ENCODE results near the gene WWTR1.

WWTR1 gene

DNA sequence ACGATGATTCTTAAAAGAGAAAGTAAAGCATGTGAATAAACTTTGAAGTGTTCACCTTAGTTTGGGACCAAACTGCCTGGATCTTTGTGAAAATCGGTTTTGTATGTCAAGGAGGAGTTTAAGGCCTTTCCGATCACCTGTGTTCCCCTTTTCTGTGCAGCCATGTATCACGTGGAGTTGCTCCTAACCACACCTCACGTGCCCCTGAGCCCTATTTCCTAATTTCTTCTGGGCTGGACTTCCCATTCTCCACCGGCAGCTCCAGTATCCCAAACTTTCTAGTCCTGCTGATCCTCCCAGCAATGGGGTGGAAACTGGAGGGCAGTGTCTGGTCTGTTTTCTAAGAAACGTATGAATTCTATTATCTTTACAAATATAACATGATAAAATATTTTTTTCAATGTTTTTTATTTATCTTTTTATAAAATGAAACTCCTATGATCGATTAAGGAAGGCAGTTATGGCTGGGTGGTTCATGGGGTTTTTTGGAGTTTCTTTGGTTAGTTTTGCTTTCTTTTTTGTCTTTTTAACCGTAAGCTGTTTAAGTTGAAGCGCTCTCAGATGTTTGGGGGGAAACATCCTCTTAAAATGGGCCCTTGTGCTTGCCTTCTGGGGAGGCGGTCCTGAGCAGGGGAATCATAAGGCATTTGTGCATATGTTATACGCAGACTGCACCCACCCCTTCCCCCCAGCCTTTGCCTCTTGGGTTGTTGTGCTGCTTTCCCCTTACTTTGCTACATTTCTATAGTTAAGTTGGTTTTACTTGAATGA lies 43.6 kb upstream of the WWTR1 start:
- DNase-seq (ENCODE audit: low read depth in 1 of 2, low spot score in 1 of 2) = peak in 1 of 2 experiments; percentile 3
- Histone ChIP-seq H3K27me3 (ENCODE audit: insufficient read depth, poor library complexity, severe bottlenecking) (no peaks in the 10 kb centered on the region), H3K4me3 (replicated peaks; ENCODE audit: insufficient read depth, low read length) (no peak overlapping the region), H3K27ac (replicated peaks) (no peak overlapping the region)
- TF ChIP-seq, protein P1, sequence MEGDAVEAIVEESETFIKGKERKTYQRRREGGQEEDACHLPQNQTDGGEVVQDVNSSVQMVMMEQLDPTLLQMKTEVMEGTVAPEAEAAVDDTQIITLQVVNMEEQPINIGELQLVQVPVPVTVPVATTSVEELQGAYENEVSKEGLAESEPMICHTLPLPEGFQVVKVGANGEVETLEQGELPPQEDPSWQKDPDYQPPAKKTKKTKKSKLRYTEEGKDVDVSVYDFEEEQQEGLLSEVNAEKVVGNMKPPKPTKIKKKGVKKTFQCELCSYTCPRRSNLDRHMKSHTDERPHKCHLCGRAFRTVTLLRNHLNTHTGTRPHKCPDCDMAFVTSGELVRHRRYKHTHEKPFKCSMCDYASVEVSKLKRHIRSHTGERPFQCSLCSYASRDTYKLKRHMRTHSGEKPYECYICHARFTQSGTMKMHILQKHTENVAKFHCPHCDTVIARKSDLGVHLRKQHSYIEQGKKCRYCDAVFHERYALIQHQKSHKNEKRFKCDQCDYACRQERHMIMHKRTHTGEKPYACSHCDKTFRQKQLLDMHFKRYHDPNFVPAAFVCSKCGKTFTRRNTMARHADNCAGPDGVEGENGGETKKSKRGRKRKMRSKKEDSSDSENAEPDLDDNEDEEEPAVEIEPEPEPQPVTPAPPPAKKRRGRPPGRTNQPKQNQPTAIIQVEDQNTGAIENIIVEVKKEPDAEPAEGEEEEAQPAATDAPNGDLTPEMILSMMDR (IDR thresholded peaks at IDR 0.05; ENCODE audit: insufficient read depth, low read length) = no peak
- TF ChIP-seq SPI1 (IDR thresholded peaks at IDR 0.05; ENCODE audit: borderline replicate concordance, low read depth) = peak; percentile 38; the same call in 1 of the 2 replicates

DNA sequence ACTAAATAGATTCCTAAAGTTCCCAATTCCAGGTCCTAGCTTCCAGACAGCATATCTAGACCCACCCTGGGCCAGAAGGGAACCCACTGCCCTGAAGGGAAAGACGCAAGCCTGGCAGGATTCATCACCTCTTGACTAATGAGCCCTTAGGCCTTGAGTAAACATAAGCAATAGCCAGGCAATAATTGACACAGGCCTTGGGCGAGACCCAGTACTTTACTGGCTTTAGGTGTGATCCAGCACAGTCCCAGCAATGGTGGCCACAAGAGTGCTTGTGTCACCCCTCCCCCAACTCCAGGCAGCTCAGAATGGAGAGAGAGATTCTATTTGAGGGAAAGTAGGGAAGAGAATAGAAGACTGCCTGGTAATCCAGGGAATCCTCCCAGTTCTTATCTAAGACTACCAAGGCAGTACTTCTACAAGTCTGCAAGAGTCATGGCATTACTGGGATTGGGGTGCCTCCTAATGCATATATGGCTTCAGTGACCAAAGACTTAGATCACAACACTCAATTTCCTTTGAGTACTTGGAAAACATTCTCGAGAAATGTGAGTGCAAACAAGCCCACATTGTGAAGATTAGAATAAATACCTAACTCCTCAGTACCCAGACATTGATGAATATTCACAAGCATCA lies 30.4 kb upstream of the WWTR1 start:
- no peak for DNase-seq (ENCODE audit: low read depth in 1 of 2, low spot score in 1 of 2)
- Histone ChIP-seq H3K27me3 (ENCODE audit: insufficient read depth, poor library complexity, severe bottlenecking) (no peaks in the 10 kb centered on the region), H3K4me3 (replicated peaks; ENCODE audit: insufficient read depth, low read length) (no peak overlapping the region), H3K27ac (replicated peaks) (no peak overlapping the region)
- TF ChIP-seq SPI1 (IDR thresholded peaks at IDR 0.05; ENCODE audit: borderline replicate concordance, low read depth) = no peak
- TF ChIP-seq, protein P2, sequence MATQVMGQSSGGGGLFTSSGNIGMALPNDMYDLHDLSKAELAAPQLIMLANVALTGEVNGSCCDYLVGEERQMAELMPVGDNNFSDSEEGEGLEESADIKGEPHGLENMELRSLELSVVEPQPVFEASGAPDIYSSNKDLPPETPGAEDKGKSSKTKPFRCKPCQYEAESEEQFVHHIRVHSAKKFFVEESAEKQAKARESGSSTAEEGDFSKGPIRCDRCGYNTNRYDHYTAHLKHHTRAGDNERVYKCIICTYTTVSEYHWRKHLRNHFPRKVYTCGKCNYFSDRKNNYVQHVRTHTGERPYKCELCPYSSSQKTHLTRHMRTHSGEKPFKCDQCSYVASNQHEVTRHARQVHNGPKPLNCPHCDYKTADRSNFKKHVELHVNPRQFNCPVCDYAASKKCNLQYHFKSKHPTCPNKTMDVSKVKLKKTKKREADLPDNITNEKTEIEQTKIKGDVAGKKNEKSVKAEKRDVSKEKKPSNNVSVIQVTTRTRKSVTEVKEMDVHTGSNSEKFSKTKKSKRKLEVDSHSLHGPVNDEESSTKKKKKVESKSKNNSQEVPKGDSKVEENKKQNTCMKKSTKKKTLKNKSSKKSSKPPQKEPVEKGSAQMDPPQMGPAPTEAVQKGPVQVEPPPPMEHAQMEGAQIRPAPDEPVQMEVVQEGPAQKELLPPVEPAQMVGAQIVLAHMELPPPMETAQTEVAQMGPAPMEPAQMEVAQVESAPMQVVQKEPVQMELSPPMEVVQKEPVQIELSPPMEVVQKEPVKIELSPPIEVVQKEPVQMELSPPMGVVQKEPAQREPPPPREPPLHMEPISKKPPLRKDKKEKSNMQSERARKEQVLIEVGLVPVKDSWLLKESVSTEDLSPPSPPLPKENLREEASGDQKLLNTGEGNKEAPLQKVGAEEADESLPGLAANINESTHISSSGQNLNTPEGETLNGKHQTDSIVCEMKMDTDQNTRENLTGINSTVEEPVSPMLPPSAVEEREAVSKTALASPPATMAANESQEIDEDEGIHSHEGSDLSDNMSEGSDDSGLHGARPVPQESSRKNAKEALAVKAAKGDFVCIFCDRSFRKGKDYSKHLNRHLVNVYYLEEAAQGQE (IDR thresholded peaks at IDR 0.05; ENCODE audit: insufficient replicate concordance, low read depth) = no peak
- TF ChIP-seq POLR2AphosphoS5 (IDR thresholded peaks at IDR 0.05; ENCODE audit: low read depth) = no peak
- no peak for TF ChIP-seq GABPA (IDR thresholded peaks at IDR 0.05; ENCODE audit: low read depth)
- TF ChIP-seq, protein P1 (IDR thresholded peaks at IDR 0.05; ENCODE audit: insufficient read depth, low read length) = no peak

DNA sequence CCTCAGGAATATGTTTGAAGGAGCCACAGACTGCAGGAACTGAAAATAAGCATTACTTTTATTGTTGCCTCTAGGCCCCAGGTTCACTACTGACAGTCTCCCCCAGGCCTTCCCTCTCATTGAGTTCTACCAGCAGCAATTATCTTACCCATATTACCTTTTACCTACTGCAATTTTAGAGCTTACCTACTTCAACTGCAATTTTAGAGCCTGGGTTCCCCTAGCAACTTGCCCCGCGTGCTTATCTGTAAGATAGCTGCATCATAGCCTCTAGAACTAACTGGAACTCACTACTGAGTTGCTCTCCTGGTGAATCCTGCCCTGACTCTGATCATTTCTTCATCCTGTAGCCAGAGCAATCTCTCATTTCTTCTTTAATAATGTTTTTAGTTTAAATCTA lies 29.2 kb upstream of the WWTR1 start:
- no peak overlapping the region for H3K4me3 ChIP-seq (replicated peaks; ENCODE audit: insufficient read depth, low read length)
- no peak for DNase-seq (ENCODE audit: low read depth in 1 of 2, low spot score in 1 of 2)
- TF ChIP-seq SPI1 (IDR thresholded peaks at IDR 0.05; ENCODE audit: borderline replicate concordance, low read depth) (no peak), GABPA (IDR thresholded peaks at IDR 0.05; ENCODE audit: low read depth) (no peak), POLR2AphosphoS5 (IDR thresholded peaks at IDR 0.05; ENCODE audit: low read depth) (no peak)
- TF ChIP-seq, protein P1 (IDR thresholded peaks at IDR 0.05; ENCODE audit: insufficient read depth, low read length) = no peak
- TF ChIP-seq, protein P2 (IDR thresholded peaks at IDR 0.05; ENCODE audit: insufficient replicate concordance, low read depth) = no peak
- no peak overlapping the region for H3K27ac ChIP-seq (replicated peaks)
- no peaks in the 10 kb centered on the region for H3K27me3 ChIP-seq (ENCODE audit: insufficient read depth, poor library complexity, severe bottlenecking)

Measured in HL-60 (cell line).